B cell (primary cell): ENCODE data around the gene ARID4A.

Source experiments
- CTCF ChIP-seq: fragments of 200-600 bp; IDR thresholded peaks from one replicate; pipeline ENCODE4 v1.8.0; 2022; ENCODE audit warnings: antibody characterized with exemption, mild to moderate bottlenecking
- EZH2 ChIP-seq: IDR thresholded peaks from 2 replicates; pipeline ENCODE4 v1.6.1; 2012; ENCODE audit warnings: borderline replicate concordance, low read depth, mild to moderate bottlenecking, moderate library complexity, low read length; ENCODE audit not compliant: insufficient read depth, poor library complexity, severe bottlenecking

- no peak for TF ChIP-seq CTCF
- no peak for TF ChIP-seq EZH2
Measured at GRCh38 chr14:58356268-58356667, 57.9 kb downstream of the ARID4A start.
